Stimulated activated CD4-positive, alpha-beta T cell treated with anti-CD3 and anti-CD28 coated beads, Interleukin-15, amount 100 ng/mL, for 1 hour (primary cell): ENCODE data around the gene C3orf20.
A peak's percentile ranks its signal among the peaks of the same experiment; 100 is the strongest.
"Not testable (repeated sequence)": the region's sequence is repeated elsewhere in the genome, so short reads cannot be mapped to it uniquely, and the experiment has no call there.

ENCODE experiments used
- DNase-seq, 2 donors: peaks; one replicate each; pipeline ENCODE4 v3.0.0-alpha.2; 2020; ENCODE audit warnings: low read depth in 1 of 2, low spot score in 1 of 2

Gene C3orf20

GRCh38 chr3:14649466-14649865 lies 25.5 kb upstream of the C3orf20 start:
- no peak for DNase-seq

GRCh38 chr3:14650193-14650592 lies 24.7 kb upstream of the C3orf20 start:
- DNase-seq, result no peak

GRCh38 chr3:14651440-14652251 lies 23.3 kb upstream of the C3orf20 start, which contains the start of gene CCDC174:
Gene CCDC174 (plus strand): TSS chr3:14651762. CDS start chr3:14651837, 75 bp downstream.
- peak; percentile 87 to 91 for DNase-seq

- not testable (repeated sequence) for DNase-seq
These were observed 22.5 kb upstream of the C3orf20 start for GRCh38 chr3:14652360-14652907.

GRCh38 chr3:14657579-14657978 lies 17.4 kb upstream of the C3orf20 start:
- no peak for DNase-seq

GRCh38 chr3:14658978-14659377 lies 16.0 kb upstream of the C3orf20 start:
- no peak for DNase-seq

- no peak for DNase-seq
These were observed 14.0 kb upstream of the C3orf20 start for GRCh38 chr3:14660942-14661341.

GRCh38 chr3:14663396-14664135 lies 11.4 kb upstream of the C3orf20 start:
- no peak for DNase-seq

- DNase-seq, result no peak
These were observed 10.8 kb upstream of the C3orf20 start for GRCh38 chr3:14664170-14664569.

- no peak for DNase-seq
These were observed 2.4 kb upstream of the C3orf20 start for GRCh38 chr3:14672588-14672987.

- DNase-seq, result no peak
These were observed 1.9 kb downstream of the C3orf20 start for GRCh38 chr3:14676881-14677280.

GRCh38 chr3:14678015-14678503 lies 3.1 kb downstream of the C3orf20 start:
- DNase-seq, result no peak

- DNase-seq, result no peak
These were observed 5.2 kb downstream of the C3orf20 start for GRCh38 chr3:14680115-14680514.

- DNase-seq, result no peak
These were observed 5.8 kb downstream of the C3orf20 start for GRCh38 chr3:14680716-14681115.

- no peak for DNase-seq
These were observed 9.5 kb downstream of the C3orf20 start for GRCh38 chr3:14684447-14684846.

GRCh38 chr3:14685179-14685578 lies 10.2 kb downstream of the C3orf20 start:
- no peak for DNase-seq

GRCh38 chr3:14687360-14687759 lies 12.4 kb downstream of the C3orf20 start:
- DNase-seq, result no peak

GRCh38 chr3:14688525-14688924 lies 13.6 kb downstream of the C3orf20 start:
- no peak for DNase-seq

GRCh38 chr3:14689247-14689980 lies 14.5 kb downstream of the C3orf20 start:
- no peak for DNase-seq

- DNase-seq, result no peak
These were observed 16.3 kb downstream of the C3orf20 start for GRCh38 chr3:14691239-14691638.

GRCh38 chr3:14691719-14692118 lies 16.8 kb downstream of the C3orf20 start:
- no peak for DNase-seq
